Measurements from ENCODE around the gene RHBDL1. TPM values are rescaled to one million over a fixed set of nuclear protein-coding genes. Genes with fewer than 3 reads are reported as not detected.

Gene RHBDL1
- total and polyA plus RNA-seq, 4 donors, result 0.91 to 5.4 (median 1.6) TPM

DNA sequence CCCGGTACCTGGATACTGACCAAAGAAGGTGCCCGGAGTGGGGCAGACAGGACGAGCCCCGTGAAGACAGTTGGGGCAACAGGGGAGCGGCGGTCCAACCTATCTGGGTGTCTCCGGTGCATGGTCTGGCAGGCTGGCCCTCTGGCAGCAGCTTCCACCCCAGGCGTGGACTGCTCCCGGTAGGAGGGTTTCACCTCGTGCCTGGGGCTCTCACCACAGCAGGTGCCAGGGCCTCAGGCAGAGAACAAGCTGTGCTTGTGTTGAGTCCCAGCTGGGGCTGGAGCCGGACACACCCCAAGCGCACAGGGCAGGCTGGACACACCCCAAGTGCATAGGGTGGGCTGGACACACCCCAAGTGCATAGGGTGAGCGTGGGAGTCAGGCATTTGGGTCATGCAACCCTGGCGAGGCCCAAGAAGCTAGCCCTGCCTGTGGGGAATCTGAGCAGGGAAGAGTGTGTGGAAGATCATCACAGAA lies 31.6 kb downstream of the RHBDL1 start:
- no peak overlapping the region for H3K4me3 ChIP-seq
- H3K4me1 ChIP-seq (ENCODE audit: control insufficient read depth in 5 of 5, insufficient read depth in 5 of 5, low read length in 5 of 5), result no peaks in the 10 kb centered on the region
- peaks cover 11 to 59% (median 32%) of the 10 kb centered on the region in 3 donors for H3K27me3 ChIP-seq (ENCODE audit: control insufficient read depth in 3 of 3, insufficient read depth in 3 of 3, low read length in 2 of 3)
- peaks cover 0 to 5% (median 0%) of the 10 kb centered on the region in 4 donors for H3K9me3 ChIP-seq (ENCODE audit: control insufficient read depth in 4 of 4, insufficient read depth in 3 of 4, low read length in 3 of 4)
- H3K9ac ChIP-seq (ENCODE audit: insufficient read depth in 1 of 2, low read length in 2 of 2), result no peak overlapping the region
- H3K27ac ChIP-seq (ENCODE audit: low read depth in 1 of 2, low read length in 1 of 2), result no peak overlapping the region
- no peaks in the 10 kb centered on the region for H3K36me3 ChIP-seq (ENCODE audit: control insufficient read depth in 4 of 4, insufficient read depth in 4 of 4, low read length in 4 of 4)
- DNase-seq (no peak), ATAC-seq (ENCODE audit: insufficient read depth, low FRiP score) (no peak)
- TF ChIP-seq, protein P1, sequence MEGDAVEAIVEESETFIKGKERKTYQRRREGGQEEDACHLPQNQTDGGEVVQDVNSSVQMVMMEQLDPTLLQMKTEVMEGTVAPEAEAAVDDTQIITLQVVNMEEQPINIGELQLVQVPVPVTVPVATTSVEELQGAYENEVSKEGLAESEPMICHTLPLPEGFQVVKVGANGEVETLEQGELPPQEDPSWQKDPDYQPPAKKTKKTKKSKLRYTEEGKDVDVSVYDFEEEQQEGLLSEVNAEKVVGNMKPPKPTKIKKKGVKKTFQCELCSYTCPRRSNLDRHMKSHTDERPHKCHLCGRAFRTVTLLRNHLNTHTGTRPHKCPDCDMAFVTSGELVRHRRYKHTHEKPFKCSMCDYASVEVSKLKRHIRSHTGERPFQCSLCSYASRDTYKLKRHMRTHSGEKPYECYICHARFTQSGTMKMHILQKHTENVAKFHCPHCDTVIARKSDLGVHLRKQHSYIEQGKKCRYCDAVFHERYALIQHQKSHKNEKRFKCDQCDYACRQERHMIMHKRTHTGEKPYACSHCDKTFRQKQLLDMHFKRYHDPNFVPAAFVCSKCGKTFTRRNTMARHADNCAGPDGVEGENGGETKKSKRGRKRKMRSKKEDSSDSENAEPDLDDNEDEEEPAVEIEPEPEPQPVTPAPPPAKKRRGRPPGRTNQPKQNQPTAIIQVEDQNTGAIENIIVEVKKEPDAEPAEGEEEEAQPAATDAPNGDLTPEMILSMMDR (IDR thresholded peaks at IDR 0.05; ENCODE audit: control extremely low read depth, extremely low read depth), result no peak
- 37 to 55% methylated on average over 14 of the region's 14 CpGs for WGBS, 2 donors

DNA sequence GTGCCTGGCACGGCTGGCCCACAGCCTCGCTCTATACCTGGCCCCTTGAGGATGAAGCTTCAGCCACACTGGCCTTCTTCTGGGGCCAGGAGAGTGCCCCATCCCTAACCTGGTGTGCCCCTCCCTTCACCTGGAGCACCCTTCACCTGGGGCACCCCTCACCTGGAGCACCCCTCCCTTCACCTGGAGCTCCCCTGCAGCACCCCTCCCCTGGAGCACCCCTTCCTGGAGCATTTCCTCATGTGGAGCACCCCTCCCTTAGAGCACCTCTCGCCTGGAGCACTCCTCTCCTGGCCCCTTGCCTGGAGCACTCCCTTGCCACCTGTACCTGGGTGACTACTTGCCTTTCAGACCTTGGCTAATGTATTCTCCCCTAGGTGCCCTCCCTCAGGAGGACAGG lies 32.5 kb downstream of the RHBDL1 start:
- H3K9me3 ChIP-seq (ENCODE audit: control insufficient read depth in 4 of 4, insufficient read depth in 3 of 4, low read length in 3 of 4), result peaks cover 0 to 5% (median 0%) of the 10 kb centered on the region in 4 donors
- no peak overlapping the region for H3K4me3 ChIP-seq
- no peak for ATAC-seq (ENCODE audit: insufficient read depth, low FRiP score)
- TF ChIP-seq, protein P1 (IDR thresholded peaks at IDR 0.05; ENCODE audit: control extremely low read depth, extremely low read depth), result no peak
- H3K36me3 ChIP-seq (ENCODE audit: control insufficient read depth in 4 of 4, insufficient read depth in 4 of 4, low read length in 4 of 4), result no peaks in the 10 kb centered on the region
- H3K9ac ChIP-seq (ENCODE audit: insufficient read depth in 1 of 2, low read length in 2 of 2), result no peak overlapping the region
- WGBS, 2 donors, result 58 to 63% methylated on average over 3 of the region's 3 CpGs
- peaks cover 11 to 49% (median 28%) of the 10 kb centered on the region in 3 donors for H3K27me3 ChIP-seq (ENCODE audit: control insufficient read depth in 3 of 3, insufficient read depth in 3 of 3, low read length in 2 of 3)
- H3K4me1 ChIP-seq (ENCODE audit: control insufficient read depth in 5 of 5, insufficient read depth in 5 of 5, low read length in 5 of 5), result no peaks in the 10 kb centered on the region
- no peak for DNase-seq
- no peak overlapping the region for H3K27ac ChIP-seq (ENCODE audit: low read depth in 1 of 2, low read length in 1 of 2)

DNA sequence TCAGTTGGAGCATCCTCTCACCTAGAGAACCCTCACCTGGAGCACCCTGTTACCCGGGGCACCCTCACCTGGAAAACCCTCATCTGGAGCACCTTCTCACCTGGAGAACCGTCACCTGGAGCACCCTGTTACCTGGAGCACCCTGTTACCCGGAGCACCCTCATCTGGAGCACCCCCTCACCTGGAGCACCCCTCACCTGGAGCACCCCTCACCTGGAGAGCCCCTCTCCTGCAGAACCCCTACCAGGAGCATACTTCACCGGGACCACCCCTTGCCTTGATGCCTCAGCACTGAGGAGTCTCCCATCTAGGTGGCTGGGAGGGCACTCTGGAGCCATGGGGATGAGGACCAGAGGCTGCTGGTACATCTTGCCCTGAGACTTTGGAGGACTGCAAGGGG lies 33.5 kb downstream of the RHBDL1 start:
- Histone ChIP-seq H3K4me1 (ENCODE audit: control insufficient read depth in 5 of 5, insufficient read depth in 5 of 5, low read length in 5 of 5) (no peaks in the 10 kb centered on the region), H3K27me3 (ENCODE audit: control insufficient read depth in 3 of 3, insufficient read depth in 3 of 3, low read length in 2 of 3) (peaks cover 11 to 41% (median 18%) of the 10 kb centered on the region in 3 donors), H3K27ac (ENCODE audit: low read depth in 1 of 2, low read length in 1 of 2) (no peak overlapping the region), H3K4me3 (no peak overlapping the region), H3K9me3 (ENCODE audit: control insufficient read depth in 4 of 4, insufficient read depth in 3 of 4, low read length in 3 of 4) (peaks cover 0 to 5% (median 0%) of the 10 kb centered on the region in 4 donors), H3K36me3 (ENCODE audit: control insufficient read depth in 4 of 4, insufficient read depth in 4 of 4, low read length in 4 of 4) (no peaks in the 10 kb centered on the region), H3K9ac (ENCODE audit: insufficient read depth in 1 of 2, low read length in 2 of 2) (no peak overlapping the region)
- DNase-seq (no peak), ATAC-seq (ENCODE audit: insufficient read depth, low FRiP score) (no peak)
- TF ChIP-seq, protein P1 (IDR thresholded peaks at IDR 0.05; ENCODE audit: control extremely low read depth, extremely low read depth), result no peak
- WGBS, 2 donors, result 58 to 73% methylated on average over 4 of the region's 4 CpGs

Data from lung (tissue), 12 donors.